ENCODE data around the gene TSHZ2. TPM values are rescaled to one million over a fixed set of nuclear protein-coding genes. Genes with fewer than 3 reads are reported as not detected.
"Not testable (repeated sequence)": the region's sequence is repeated elsewhere in the genome, so short reads cannot be mapped to it uniquely, and the experiment has no call there.

The TSHZ2 gene
- total RNA-seq, 1 donor from 2014 or later = 5.2 TPM

GRCh38 chr20:53463101-53463972 lies 491.2 kb downstream of the TSHZ2 start:
- no peaks in the 10 kb centered on the region for H3K4me1 ChIP-seq
- no peak for DNase-seq
- no peak for ATAC-seq
- no peak overlapping the region for H3K27ac ChIP-seq
- H3K9me3 ChIP-seq = no peaks in the 10 kb centered on the region
- H3K27me3 ChIP-seq = no peaks in the 10 kb centered on the region
- no peak for TF ChIP-seq CTCF (IDR thresholded peaks at IDR 0.05)
- no peaks in the 10 kb centered on the region for H3K36me3 ChIP-seq
- H3K4me3 ChIP-seq = no peak overlapping the region
- intact Hi-C loops (cut with DNase I) = no loop called here

GRCh38 chr20:53466279-53466678 lies 494.1 kb downstream of the TSHZ2 start:
- intact Hi-C loops (cut with DNase I) = no loop called here
- no peak for TF ChIP-seq CTCF (IDR thresholded peaks at IDR 0.05)
- ATAC-seq (no peak), DNase-seq (no peak)
- Histone ChIP-seq H3K4me1 (no peaks in the 10 kb centered on the region), H3K36me3 (no peaks in the 10 kb centered on the region), H3K27ac (no peak overlapping the region), H3K27me3 (no peaks in the 10 kb centered on the region), H3K4me3 (no peak overlapping the region), H3K9me3 (no peaks in the 10 kb centered on the region)

- no peak for TF ChIP-seq CTCF (IDR thresholded peaks at IDR 0.05)
- ATAC-seq (no peak), DNase-seq (no peak)
- H3K36me3 ChIP-seq = no peaks in the 10 kb centered on the region
- no peak overlapping the region for H3K27ac ChIP-seq
- no peaks in the 10 kb centered on the region for H3K4me1 ChIP-seq
- intact Hi-C loops (cut with DNase I) = no loop called here
- no peaks in the 10 kb centered on the region for H3K27me3 ChIP-seq
- H3K4me3 ChIP-seq = no peak overlapping the region
- no peaks in the 10 kb centered on the region for H3K9me3 ChIP-seq
Observed at GRCh38 chr20:53468587-53468986, 496.4 kb downstream of the TSHZ2 start.

- DNase-seq; H3K27ac ChIP-seq; H3K36me3 ChIP-seq; ATAC-seq; intact Hi-C loops (cut with DNase I); H3K9me3 ChIP-seq; H3K4me3 ChIP-seq; H3K27me3 ChIP-seq; H3K4me1 ChIP-seq: not testable (repeated sequence)
Observed at GRCh38 chr20:53472859-53473258, 500.7 kb downstream of the TSHZ2 start.

- intact Hi-C loops (cut with DNase I) = no loop called here
- H3K36me3 ChIP-seq = no peaks in the 10 kb centered on the region
- no peaks in the 10 kb centered on the region for H3K27me3 ChIP-seq
- DNase-seq (no peak), ATAC-seq (no peak)
- TF ChIP-seq CTCF (IDR thresholded peaks at IDR 0.05) = no peak
- H3K9me3 ChIP-seq = no peaks in the 10 kb centered on the region
- H3K27ac ChIP-seq = no peak overlapping the region
- no peak overlapping the region for H3K4me3 ChIP-seq
- H3K4me1 ChIP-seq = no peaks in the 10 kb centered on the region
Observed at GRCh38 chr20:53480913-53481312, 508.8 kb downstream of the TSHZ2 start.

- no peak for ATAC-seq
- Histone ChIP-seq H3K27ac (no peak overlapping the region), H3K4me1 (no peaks in the 10 kb centered on the region), H3K9me3 (no peaks in the 10 kb centered on the region), H3K4me3 (no peak overlapping the region), H3K27me3 (no peaks in the 10 kb centered on the region), H3K36me3 (no peaks in the 10 kb centered on the region)
- intact Hi-C loops (cut with DNase I) = no loop called here
- DNase-seq = no peak
- no peak for TF ChIP-seq CTCF (IDR thresholded peaks at IDR 0.05)
Observed at GRCh38 chr20:53487461-53488200, 515.5 kb downstream of the TSHZ2 start.

Measured in upper lobe of right lung (tissue), 1 donor.